Measurements from ENCODE around the gene CEP72.

Gene CEP72

GRCh38 chr5:594226-594860, 17.8 kb upstream of the CEP72 start:
- TF ChIP-seq CTCF (IDR thresholded peaks at IDR 0.05): no peak

- no peak for TF ChIP-seq CTCF (IDR thresholded peaks at IDR 0.05)
Measured at GRCh38 chr5:595285-595875, 16.8 kb upstream of the CEP72 start.

- TF ChIP-seq CTCF (IDR thresholded peaks at IDR 0.05): no peak
Measured at GRCh38 chr5:597871-598563, 14.1 kb upstream of the CEP72 start.

- TF ChIP-seq CTCF (IDR thresholded peaks at IDR 0.05): no peak
Measured at GRCh38 chr5:598564-598890, 13.6 kb upstream of the CEP72 start.

- TF ChIP-seq CTCF (IDR thresholded peaks at IDR 0.05): no peak
Measured at GRCh38 chr5:600886-601541, 11.1 kb upstream of the CEP72 start.

GRCh38 chr5:601771-602465, 10.2 kb upstream of the CEP72 start:
- no peak for TF ChIP-seq CTCF (IDR thresholded peaks at IDR 0.05)

- no peak for TF ChIP-seq CTCF (IDR thresholded peaks at IDR 0.05)
Measured at GRCh38 chr5:602466-603035, 9.6 kb upstream of the CEP72 start.
